NOMO-1 (cell line): Measurements from ENCODE around the gene TBCC.

Experiments
- DNase-seq, 2 experiments: peaks; one replicate each; lab custom pipeline; 2025; ENCODE audit not compliant: unreplicated experiment in 2 of 2; lab: John Stamatoyannopoulos, UW

Gene TBCC, protein sequence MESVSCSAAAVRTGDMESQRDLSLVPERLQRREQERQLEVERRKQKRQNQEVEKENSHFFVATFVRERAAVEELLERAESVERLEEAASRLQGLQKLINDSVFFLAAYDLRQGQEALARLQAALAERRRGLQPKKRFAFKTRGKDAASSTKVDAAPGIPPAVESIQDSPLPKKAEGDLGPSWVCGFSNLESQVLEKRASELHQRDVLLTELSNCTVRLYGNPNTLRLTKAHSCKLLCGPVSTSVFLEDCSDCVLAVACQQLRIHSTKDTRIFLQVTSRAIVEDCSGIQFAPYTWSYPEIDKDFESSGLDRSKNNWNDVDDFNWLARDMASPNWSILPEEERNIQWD

DNA sequence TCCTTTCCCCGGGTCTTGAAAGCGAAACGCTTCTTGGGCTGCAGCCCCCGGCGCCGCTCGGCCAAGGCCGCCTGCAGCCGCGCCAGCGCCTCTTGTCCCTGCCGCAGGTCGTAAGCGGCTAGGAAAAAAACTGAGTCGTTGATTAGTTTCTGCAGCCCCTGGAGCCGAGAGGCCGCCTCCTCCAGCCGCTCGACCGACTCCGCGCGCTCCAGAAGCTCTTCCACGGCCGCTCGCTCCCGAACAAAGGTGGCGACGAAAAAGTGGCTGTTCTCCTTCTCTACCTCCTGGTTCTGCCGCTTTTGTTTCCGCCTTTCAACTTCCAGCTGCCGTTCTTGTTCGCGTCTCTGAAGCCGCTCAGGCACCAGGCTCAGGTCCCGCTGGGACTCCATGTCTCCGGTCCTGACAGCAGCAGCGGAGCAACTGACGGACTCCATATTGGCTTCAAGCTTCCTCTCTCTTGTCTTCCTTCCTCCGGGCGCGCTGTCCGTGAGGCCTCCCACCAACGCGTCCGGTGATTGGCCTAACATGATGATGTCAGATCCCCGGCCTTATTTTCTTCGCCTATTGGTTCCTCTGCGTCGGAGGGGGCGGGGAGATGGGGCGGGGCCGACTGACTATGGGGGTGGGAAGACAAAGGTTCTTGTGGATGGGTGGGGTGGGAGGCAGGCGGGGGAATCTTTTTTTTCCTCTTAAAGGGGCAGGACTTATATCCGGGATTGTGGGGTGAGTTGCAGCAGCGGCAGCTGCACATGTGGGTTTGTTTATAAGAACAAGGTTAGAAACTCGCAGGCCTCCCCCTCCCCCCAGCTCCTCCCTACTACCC lies at the start of gene TBCC:
TSS of gene TBCC (minus strand) at position 464 of the 823 bp plus-strand sequence. CDS start at position 434, 30 bp downstream.
- peak; percentile 94 to 100 for DNase-seq

DNA sequence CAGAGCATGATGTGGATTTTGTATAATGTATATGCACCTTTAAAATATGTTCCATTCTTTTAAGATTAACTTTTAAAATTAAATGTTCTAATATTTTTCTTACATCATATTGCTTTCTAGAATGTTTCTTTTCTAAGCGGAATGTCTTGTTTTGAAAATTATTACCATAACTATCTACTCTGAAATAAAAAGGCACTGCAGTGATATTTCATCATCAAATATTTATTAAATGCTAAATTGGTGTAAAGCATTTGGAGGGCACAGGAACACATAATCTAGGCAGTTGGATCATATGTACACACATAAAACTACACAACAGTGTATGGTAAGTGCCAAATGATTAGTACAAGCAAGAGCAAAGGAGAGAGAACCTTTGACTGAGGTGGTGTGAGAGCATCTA lies 49.7 kb upstream of the TBCC start:
- no peak for DNase-seq

DNA sequence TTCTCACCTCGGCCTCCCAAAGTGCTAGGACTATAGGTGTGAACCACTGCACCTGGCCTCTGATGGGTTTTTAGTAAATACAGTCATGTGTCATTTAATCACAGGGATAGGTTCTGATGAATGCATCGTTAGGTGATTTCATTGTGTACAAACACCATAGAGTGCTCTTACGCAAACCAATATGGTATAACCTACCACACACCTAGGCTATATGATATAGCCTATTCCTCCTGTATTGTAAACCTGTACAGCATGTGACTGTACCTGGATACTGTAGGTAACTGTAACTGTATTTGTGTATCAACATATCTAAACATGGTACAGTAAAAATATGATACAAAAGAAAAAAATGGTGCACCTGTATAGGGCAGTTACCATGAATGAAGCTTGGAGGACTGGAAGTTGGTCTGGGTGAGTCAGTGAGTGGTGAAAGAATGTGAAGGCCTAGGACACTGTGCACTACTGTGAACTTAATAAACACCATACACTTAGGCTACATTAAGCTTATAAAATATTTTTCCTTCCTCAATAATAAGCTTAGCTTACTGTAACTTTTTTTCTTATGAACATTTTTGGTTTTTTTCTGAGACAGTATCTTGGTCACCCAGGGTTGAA lies 45.9 kb upstream of the TBCC start:
- DNase-seq, result no peak

DNA sequence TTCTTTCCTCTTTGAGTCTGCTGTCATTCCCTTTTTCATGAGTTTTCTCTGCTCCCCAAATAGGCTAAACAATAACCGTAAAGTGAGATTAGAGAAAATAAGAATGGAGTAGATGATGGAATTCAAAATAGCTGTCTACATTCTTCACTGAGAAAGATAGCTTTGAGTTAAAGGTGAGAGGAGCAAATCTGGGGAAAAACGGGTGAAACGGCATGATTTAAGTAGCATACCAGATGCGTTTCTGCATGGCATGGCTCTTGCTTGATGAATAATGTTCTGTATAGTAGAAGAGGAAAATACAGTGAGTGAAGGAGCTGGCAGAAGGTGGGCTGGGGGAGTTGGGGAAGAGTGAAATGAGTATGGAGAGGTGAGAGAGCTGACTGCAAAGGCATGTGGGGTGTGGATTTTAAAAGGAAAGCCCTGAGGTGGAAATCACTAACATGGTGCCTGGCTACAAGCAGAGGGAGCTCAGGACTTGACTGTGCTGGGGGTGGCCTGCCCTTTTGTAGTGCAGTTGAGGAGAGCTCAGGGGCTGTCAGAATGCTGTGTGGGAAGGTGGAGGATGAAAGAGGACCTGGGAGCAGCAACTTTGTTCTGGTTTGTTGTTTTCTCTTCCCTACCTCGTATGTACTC lies 44.8 kb upstream of the TBCC start:
- no peak for DNase-seq

DNA sequence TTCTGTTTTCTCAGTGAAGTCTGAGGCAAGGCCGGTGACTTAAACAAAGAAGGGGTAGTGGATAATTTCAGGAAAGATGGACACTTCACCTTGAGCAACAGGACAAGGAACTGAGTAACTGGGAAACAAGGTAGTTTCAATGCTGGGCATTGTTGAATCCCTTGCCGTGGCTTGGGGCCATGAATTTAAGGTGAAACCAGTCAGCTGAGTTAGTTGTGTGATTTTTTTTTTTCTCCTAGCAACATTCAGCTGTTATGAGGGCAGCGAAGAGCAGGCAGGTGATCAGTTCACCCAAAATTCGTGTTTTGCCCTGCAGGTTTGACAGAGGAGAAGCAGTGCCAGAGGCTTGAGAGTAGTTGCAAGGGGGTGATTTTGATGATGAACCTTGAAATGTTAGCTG lies 42.8 kb upstream of the TBCC start:
- DNase-seq, result no peak

DNA sequence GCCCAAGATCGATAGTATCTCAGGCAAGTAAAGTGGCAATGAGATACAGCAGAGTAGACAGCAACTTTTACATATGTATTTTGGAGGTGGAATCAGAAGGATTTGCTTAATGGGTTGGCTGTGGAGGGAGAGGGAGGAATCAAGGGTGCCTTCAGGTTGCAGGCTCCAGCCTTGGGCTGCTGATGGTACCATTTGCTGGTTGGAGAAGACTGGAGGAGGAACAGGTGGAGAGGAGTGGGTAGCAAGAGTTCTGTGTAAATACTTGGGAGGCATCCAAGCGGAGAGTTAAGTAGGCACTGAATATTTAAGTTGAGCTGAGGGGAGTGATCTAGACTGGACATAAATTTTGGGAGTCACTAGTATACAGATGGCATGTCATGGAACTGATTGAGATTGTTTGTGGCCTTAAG lies 41.2 kb upstream of the TBCC start:
- DNase-seq, result no peak

DNA sequence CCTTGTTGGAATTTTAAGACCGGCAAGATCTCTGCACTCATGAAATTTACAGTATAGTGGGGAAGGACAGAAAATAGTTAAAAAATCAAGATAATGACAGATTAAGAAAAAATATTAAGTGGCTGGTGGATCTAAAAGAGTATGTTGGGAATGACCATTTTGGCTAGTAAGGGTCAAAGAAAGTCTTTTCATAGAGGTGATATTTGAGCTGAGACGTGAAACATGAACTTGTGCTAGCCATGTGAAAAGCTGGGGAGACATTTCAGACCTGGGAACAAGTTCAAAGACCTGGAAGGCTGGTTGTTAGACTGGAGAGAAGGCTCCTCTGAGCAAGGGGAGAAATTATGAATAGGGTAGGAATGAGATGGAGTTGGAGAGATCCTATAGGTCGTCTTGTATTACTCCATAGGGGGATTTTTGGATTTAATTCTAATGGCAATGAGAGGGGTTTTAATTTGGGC lies 40.7 kb upstream of the TBCC start:
- DNase-seq, result no peak

DNA sequence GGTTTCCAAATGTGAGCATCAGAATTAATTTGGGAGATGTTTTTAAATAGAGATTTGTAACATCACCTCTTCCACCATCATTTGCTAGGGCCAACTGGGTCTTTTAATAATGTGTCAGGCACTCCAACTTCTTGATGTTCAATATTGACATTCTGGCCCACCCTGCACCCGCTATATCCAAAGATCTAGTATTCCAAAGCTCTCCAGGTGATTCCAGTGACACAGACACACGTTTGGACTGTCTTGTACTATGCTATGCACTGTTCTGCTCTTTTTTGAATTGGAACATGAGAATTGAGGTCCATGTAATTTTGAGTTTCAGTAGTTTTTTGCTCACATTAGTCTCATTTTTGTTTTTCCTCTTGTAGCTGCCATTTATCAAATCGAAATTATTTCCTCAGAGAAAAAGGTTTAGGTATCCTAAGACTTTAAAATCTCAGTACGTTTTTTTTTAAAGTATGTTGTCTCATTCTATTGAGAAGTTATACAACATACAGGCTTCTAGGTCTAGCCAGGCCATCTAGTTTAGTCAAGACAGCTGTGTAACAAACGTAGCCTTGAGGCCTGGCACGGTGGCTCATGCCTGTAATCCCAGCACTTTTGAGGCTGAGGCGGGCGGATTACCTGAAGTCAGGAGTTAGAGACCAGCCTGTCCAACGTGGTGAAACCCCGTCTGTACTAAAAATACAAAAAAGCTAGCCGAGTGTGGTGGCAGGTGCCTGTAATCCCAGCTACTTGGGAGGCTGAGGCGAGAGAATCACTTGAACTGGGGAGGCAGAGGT lies 39.0 kb upstream of the TBCC start:
- DNase-seq, result no peak

DNA sequence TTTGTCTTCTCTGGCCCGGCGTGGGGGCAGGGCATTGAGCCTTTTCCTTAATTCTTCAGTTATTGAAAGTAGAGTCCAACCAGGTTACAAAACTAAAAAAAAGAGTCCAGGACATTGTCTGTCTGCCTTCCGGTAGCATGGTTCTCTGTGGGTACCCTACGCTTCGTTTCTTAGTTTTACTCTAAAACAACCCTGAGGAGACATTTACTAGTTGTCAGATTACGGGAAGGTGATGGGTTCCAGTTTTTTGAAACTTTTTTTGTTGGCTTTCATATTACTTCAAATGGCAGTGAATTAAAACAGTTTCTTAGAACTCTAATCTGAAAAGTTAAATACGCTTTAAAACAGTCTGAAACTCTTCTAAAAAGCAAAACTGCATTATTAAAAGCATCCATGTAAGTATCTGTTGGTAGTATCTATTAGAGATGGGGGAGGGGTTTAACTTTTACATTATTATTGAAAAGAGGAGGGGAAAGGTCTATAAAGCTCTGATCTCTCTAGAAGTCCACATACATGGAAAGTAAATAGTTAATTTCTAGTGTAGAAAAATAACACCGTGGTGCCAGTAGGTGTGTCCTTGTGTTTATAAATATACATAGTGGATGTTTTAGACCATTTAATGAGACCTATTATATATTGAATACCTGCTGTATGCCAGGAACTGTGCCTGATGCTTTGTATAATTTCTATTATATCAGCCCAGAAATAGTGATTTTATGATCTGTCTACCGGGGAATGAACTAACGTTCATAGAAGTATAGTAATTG lies 38.2 kb upstream of the TBCC start:
- peak; percentile 29 to 32 for DNase-seq

DNA sequence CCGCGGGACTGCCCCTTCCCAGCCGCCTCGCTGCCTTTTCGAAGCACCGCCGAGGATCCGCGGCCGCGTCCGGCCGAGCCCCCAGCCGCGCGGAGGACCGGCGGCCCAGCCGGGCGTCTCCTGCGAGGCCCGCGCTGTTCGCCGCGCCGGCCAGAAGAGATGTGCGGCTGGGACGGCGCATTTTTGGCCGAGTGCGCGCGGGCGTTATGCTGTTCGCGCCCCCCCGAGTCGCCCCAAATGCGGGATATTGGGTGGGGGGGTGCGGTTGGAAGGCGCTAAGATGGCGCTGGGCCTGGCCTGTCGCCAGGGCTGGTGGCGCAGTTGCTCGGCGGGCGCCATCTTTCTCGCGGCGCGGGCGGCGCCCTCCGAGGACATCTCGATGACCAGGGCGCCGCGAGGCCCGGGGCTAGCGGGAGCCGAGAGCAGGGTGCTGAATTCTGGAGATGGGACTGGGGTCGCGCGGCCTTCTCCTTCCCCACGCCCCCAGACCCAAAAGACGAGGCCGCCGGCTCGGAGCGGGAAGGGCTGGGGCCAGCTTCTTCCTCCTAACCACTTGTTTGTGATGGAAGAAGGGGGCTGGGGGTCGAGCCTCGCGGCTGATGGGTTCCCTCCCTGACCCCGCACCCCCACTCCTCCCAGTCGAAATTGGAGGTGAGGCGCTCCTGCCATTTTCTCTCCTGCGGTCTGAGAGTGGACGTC lies 37.4 kb upstream of the TBCC start:
- DNase-seq, result peak; percentile 32

DNA sequence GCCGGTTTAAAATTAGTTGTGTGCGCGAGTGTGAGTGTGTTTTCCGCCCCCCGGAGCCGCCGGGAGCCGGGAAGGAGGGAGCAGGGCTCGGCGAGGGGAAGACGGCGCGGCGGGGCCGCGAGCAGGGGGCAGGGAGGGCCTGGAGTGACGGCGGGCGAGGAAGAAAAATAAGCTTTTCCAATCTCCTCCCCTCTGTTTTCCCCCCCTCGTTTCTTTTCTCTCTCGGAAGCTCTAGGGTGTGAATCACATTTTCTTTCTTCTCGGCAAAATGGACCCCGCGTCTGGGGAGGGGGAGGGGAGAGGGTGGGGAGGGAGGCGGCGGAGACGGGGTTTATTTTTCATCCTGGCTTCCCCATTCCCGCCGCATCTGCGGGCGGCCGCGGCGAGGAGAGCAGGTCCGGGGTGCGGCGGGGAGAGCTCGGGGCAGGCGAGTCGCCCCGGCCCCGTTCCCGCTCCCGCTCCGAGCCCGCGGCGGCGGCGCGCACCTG lies 36.8 kb upstream of the TBCC start:
- peak; percentile 52 to 87 for DNase-seq

DNA sequence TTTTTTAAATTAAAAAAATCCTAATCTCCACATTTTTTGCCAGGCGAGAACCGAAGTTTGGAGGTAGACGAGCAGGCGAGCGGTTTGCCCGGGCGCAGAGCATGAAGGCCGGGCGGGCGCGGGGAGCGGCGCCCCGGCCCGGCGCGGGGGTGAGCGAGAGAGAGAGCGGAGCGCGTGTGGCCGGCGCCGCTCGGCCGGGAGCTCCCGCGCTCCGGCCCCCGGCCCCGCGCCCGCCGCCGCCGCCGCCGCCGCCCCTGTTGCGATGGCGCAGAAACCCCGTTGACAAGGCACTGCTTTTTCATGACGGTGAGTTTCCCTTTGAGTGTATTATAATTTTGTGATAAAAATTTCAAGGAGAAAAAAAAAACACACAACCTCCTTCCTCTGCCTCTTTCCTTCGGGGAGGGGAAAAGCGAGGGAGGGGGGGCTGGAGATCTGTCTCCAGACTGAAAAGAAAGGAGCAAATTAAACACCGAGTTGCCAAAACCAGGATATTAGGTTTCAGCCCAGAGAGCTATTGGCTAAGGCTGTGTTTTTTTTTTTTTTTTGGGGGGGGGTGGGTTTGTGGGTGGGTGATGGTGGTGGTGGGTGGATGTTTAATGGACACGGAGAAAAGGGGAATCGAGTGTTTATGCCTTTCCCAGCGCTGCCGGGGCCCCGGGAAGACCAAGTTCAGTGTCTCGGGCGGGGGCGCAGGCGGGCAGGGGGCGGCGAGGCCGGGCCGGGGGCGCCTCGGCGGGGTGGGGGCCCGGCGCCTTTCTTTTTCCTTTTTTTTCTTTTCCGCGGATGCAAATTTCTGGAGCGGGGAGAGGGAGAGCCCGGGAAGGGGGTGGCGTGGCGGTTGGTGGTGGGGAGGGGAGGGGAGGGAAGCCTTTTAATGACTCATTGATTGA lies 36.1 kb upstream of the TBCC start, which contains the start of gene BICRAL:
TSS of gene BICRAL (plus strand) at position 257 of the 893 bp plus-strand sequence. CDS start 39,971 bp downstream, outside the sequence.
- peak; percentile 64 to 67 for DNase-seq

DNA sequence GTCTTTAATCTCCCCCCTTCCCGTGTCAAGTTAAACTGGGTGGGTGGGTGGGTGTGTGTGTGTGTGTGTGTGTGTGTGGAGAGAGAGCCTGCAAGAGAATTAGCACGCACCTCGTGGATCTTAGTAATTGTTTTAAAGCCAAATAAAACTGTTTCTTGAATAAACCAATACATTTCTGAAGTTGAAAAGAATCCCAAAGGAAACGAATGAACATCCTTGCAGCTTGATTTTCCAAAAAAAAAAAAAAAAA lies 35.6 kb upstream of the TBCC start:
- DNase-seq, result no peak

DNA sequence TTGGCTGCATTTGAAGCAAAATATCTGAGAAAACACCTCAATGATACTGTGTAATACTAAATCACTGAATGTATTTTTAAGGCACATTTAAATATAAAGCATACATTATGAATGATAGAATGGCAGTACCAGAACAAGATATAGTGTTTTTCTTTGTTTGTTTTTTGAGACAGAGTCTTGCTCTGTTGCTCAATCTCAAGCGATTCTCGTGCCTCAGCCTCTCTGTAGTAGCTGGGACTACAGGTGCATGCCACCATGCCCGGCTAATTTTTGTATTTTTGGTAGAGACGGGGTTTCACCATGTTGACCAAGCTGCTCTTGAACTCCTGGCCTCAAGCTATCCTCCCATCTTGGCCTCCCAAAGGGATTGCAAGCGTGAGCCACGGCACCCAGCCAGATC lies 33.6 kb upstream of the TBCC start:
- DNase-seq, result no peak

DNA sequence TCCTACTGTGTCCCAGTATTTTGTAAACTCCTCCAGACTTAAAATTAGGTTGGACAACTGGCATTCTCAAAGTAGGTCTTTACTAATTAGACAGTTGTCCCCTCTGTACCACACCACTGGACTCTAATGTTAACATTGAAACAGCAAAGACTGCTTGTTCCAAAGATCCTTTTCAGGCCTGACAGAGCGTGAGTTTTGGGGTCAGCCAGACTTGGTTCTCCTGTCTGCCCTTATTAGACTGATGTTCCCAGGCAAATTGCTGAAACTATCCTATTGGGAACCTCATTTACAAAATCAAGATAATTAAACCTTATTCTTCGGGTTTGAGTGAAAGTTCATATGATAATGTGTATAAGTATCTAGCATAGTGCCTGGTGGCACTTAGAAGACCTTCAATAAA lies 32.2 kb upstream of the TBCC start:
- DNase-seq, result no peak

DNA sequence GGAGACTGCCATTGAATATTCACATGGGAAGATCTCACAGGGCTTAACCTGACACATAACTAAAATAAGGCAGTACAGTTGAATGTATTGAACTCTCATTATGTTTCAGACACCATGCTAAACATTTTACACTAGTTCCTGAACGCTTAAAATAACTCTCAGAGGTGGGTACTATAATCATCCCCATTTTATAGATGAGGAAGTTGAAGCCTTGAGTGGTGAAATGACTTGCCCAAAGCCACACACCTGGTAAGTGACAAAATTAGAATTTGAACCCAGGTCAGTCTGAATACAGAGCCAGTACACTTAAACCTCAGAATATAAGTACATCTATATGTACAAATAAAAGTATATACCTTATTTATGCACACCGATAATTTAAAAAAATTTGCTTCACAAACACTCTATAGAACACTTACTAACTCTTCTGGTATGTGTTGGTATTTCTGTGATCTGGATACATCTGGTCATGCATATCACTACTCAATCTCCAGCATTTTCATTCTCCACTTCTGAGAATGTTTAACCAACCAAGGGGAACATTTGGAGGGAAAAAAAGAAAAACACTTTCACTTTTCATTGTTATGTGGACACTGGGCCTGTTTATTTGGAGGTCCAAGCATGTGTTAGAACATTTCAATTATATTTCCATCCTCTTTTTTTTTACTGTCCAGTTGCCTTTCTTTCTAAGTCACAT lies 31.4 kb upstream of the TBCC start:
- DNase-seq, result no peak

DNA sequence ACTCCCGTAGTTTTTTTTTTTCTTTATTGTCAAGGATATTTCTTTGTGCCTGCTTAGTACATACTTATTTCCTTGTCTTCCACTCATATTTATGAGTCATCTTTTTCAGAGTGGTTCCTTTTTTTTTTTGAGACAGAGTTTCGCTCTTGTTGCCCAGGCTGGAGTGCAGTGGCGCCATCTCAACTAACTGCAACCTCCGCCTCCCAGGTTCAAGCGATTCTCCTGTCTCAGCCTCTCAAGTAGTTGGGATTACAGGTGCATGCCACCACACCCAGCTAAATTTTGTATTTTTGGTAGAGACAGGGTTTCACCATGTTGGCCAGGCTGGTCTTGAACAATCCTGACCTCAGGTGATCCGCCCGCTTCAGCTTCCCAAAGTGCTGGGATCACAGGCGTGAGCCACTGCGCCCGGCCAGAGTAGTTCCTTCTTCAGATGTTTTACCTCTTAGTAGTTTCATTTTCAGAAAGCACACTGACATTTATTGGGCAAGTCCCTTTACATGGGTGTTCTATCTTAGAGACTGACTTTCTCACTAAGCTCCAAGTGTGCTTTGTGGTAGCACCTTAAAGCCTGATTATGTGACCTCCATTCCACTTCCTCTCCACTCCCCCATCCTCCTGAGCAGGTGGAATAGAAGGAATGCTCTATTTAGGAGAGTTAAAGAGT lies 29.1 kb upstream of the TBCC start:
- peak; percentile 72 to 89 for DNase-seq
